Stimulated activated naive CD8-positive, alpha-beta T cell treated with anti-CD3 and anti-CD28 coated beads, Interleukin-15, Interleukin-2, amounts not matched to agents 100 ng/mL and 50 ng/mL, for 24 hours (primary cell): ENCODE results near the gene ZNF385D.

ENCODE experiments used
- H3K27ac Mint-ChIP-seq: one replicate; pipeline ENCODE4 v1.8.0; 2021; ENCODE audit warnings: mild to moderate bottlenecking, mixed read lengths
- H3K27me3 Mint-ChIP-seq: one replicate; pipeline ENCODE4 v1.8.0; 2021; ENCODE audit warnings: mixed read lengths
- H3K36me3 Mint-ChIP-seq: one replicate; pipeline ENCODE4 v1.8.0; 2021; ENCODE audit warnings: low read depth, mixed read lengths
- H3K4me1 Mint-ChIP-seq: one replicate; pipeline ENCODE4 v1.8.0; 2021; ENCODE audit warnings: low read depth, mixed read lengths
- H3K4me3 Mint-ChIP-seq: one replicate; pipeline ENCODE4 v1.8.0; 2021; ENCODE audit warnings: mild to moderate bottlenecking, mixed read lengths
- H3K9me3 Mint-ChIP-seq: one replicate; pipeline ENCODE4 v1.8.0; 2021; ENCODE audit warnings: mixed read lengths

Gene ZNF385D

DNA sequence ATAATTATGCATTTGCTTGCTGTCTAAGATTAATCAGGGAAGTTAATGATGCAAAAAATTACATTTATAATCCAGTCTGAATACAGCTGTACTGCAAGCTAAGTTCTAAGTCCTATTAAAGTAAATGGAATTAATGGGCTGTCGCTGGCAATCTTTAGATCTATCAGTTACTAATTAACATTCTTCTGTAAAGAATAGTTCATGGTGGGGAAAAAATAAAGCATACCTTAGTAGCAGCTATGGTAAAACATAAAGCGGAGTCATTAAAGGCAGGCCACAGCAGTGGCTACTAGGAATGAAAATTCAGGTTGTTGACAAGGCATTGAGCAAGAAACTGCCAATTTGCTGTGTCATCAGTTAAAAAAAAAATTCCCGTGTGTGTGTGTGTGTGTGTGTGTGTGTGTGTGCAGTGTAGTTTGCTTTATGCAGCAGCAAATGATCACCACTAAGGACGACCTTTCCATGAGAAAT lies 129.8 kb downstream of the ZNF385D start:
- Mint-ChIP-seq H3K27me3 (no peaks in the 10 kb centered on the region), H3K4me3 (no peak overlapping the region), H3K9me3 (no peaks in the 10 kb centered on the region), H3K36me3 (no peaks in the 10 kb centered on the region), H3K4me1 (no peaks in the 10 kb centered on the region), H3K27ac (no peak overlapping the region)

DNA sequence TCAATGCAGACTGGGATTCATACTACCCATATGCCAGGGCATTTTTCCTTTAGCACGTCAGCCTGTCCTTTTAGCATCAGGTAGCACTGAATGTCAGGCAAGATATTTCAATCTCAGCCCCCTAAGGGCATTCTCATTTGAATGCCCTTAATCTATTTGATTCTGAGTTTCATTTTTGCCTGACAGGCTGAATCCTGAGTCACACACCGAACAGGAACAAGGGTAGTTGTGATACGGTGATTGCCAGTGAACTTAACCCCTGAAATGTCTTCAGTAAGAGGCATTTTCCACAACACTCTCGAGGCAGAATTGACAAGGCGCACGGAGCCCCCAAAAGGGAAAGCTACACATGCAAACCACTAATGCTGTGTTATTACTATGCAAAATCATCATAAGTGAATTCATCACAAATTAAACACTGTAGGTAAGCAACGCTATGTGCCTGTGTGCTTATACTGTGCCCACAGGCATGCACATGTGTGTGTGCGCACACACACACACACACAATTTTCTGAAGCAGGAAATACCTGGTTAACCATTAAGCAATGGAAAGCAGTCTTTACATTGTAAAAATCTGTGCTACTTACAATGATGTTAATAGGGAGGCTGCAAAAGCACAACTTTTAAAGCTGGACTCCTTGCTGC lies 130.4 kb downstream of the ZNF385D start:
- Mint-ChIP-seq H3K4me1 (no peaks in the 10 kb centered on the region), H3K4me3 (no peak overlapping the region), H3K27ac (no peak overlapping the region), H3K36me3 (no peaks in the 10 kb centered on the region), H3K9me3 (no peaks in the 10 kb centered on the region), H3K27me3 (no peaks in the 10 kb centered on the region)

DNA sequence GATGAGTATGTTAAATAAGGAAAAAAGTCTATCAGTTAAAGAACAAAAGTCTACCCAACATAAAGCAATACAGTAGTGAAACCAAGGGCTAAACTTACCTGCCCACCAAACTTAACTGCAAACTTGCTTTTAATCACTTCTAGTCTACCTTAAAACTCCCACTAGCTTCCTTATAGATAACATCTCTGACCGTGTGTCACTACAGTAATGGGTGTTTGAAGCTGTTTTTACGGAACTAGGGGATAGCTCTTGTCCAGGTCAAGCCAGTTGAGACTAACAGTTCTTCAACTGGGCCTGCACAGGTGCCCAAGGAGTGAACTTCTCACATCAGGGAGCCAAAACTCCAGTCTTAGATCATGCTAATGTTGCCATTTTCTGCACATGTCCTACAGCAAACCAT lies 132.3 kb downstream of the ZNF385D start:
- Mint-ChIP-seq H3K4me1 (no peaks in the 10 kb centered on the region), H3K27me3 (no peaks in the 10 kb centered on the region), H3K36me3 (no peaks in the 10 kb centered on the region), H3K9me3 (no peaks in the 10 kb centered on the region), H3K4me3 (no peak overlapping the region), H3K27ac (no peak overlapping the region)

DNA sequence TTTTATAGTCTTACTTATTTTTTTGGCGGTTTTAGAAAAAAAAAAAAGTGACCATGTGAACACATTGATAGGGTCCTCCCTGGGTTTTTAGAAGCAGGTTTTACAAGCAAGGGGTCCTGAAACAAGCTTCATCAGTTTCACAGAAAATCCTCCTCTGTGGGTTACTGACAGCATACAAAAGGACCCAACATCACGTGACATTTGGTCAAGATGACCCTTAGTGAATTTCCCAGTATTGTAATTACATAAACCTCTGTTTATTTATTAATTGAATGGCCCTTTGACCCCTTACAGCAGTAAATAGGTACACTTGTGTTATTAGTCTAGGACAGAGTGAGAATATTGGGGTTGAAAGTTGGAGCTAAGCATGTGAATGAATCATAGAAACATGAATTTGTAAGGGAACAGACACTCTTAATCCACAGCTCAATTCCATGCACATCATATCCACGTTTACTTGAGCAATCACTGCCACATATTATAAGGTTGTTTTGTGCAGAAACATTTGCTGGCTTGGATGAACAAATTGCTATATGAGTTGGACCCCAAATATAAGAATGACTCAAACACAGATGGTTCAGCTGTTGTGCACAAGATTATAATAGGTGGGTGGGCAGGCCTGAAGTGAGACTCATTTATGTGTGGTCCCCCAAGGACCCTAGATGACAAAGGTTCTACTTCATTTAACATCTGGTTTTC lies 137.5 kb downstream of the ZNF385D start:
- H3K27ac Mint-ChIP-seq = no peak overlapping the region
- no peak overlapping the region for H3K4me3 Mint-ChIP-seq
- no peaks in the 10 kb centered on the region for H3K27me3 Mint-ChIP-seq
- H3K36me3 Mint-ChIP-seq = no peaks in the 10 kb centered on the region
- peaks cover 3% of the 10 kb centered on the region for H3K9me3 Mint-ChIP-seq
- no peaks in the 10 kb centered on the region for H3K4me1 Mint-ChIP-seq

DNA sequence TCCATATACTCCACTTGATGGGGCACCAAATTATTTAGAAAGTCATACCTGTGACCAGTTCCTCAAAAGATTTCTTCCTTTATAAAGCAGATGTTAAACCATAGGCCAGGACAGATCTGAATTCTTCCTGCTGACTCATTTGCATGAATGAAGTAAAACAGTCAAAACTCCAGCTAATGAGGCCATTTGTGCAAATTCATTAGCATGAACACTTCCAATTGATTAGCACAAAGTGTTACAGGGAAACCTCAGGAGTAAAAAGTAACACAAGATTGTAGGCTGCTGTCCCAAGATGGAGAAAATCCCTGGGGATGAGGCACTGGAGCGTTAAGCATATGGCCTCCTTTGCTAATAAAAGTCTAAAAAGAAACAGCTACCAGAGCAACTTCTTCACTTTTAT lies 149.8 kb downstream of the ZNF385D start:
- Mint-ChIP-seq H3K36me3 (no peaks in the 10 kb centered on the region), H3K4me3 (no peak overlapping the region), H3K27me3 (no peaks in the 10 kb centered on the region), H3K9me3 (peaks cover 10% of the 10 kb centered on the region), H3K27ac (no peak overlapping the region), H3K4me1 (no peaks in the 10 kb centered on the region)

DNA sequence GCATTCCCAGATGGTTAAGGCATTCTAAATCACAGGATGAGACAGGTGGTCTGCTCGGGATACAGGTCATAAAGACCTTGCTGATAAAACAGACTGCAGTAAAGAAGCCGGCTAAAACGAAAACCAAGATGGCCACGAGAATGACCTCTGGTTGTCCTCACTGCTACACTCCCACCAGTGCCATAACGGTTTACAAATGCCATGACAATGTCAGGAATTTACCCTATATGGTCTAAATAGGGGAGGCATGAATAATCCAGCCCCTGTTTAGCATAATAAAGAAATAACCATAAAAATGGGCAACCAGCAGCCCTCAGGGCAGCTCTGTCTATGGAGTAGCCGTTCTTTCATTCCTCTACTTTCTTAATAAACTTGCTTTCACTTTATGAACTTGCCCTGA lies 151.1 kb downstream of the ZNF385D start:
- no peaks in the 10 kb centered on the region for H3K4me1 Mint-ChIP-seq
- H3K27me3 Mint-ChIP-seq = no peaks in the 10 kb centered on the region
- no peaks in the 10 kb centered on the region for H3K36me3 Mint-ChIP-seq
- no peak overlapping the region for H3K4me3 Mint-ChIP-seq
- no peak overlapping the region for H3K27ac Mint-ChIP-seq
- H3K9me3 Mint-ChIP-seq = peaks cover 13% of the 10 kb centered on the region

DNA sequence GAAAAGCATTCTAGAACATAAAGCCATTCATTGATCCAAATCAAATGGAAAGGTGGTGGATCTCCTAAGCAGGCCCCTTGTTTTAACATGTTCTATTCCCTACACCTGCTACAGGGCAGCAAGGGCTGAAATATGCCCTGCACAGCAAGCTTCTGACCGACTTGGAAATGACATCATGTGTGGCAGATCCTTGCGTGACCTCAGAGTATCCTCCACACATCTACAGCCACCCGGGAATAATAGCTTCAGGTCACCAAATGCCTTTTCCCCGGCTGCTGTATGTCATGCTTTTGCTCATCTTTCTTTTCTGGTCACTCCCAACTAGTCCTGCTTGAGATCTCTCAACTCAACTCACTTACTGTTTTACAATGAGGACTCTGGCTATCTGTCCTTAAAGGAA lies 158.2 kb downstream of the ZNF385D start:
- Mint-ChIP-seq H3K36me3 (no peaks in the 10 kb centered on the region), H3K27ac (no peak overlapping the region), H3K27me3 (no peaks in the 10 kb centered on the region), H3K4me3 (no peak overlapping the region), H3K4me1 (no peaks in the 10 kb centered on the region), H3K9me3 (peaks cover 3% of the 10 kb centered on the region)

DNA sequence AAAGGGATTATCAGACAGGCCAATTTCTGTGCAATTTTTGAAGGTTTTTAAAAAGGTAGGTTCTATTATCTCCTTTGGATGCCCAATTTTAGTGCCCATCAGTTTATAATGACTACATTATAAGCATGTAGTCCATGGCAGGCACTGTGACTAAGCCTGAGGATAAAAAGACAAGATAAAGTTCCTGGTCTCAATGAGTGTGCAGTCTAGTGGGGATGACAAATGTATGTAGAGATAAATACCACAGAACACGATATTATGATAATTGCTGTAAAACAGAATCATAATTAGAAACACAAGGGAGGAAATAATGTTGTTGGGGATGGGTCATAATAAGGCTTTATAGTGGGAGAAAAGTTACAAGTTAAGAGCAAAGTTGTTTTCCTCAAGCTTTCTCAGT lies 163.1 kb downstream of the ZNF385D start:
- no peaks in the 10 kb centered on the region for H3K36me3 Mint-ChIP-seq
- no peaks in the 10 kb centered on the region for H3K4me1 Mint-ChIP-seq
- H3K4me3 Mint-ChIP-seq = no peak overlapping the region
- no peaks in the 10 kb centered on the region for H3K27me3 Mint-ChIP-seq
- no peaks in the 10 kb centered on the region for H3K9me3 Mint-ChIP-seq
- H3K27ac Mint-ChIP-seq = no peak overlapping the region

DNA sequence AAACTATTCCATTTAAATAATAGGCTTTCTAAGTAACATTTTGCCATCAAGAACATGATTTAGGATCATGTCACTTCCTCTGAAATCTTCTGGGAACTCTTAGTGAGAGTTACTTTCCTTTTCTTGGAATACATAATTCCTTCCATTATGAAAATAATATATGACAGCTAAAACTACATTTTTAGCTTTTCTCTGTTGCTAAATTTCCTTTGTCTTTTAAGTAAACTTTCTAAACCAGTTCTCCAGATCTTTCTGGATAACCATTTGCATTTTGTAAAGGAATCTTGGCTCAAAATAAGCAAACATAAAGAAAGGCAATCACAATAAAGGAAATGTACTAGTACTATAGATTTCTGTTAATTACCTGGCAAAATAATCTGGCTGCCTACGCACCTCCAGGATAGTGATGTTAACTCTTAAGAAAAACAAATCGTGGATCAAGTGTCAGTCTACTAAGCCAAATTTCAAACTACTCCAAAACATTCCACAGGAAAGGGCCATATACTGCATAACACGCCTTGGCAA lies 165.7 kb downstream of the ZNF385D start:
- Mint-ChIP-seq H3K36me3 (no peaks in the 10 kb centered on the region), H3K4me1 (no peaks in the 10 kb centered on the region), H3K27ac (no peak overlapping the region), H3K27me3 (no peaks in the 10 kb centered on the region), H3K9me3 (peaks cover 6% of the 10 kb centered on the region), H3K4me3 (no peak overlapping the region)

DNA sequence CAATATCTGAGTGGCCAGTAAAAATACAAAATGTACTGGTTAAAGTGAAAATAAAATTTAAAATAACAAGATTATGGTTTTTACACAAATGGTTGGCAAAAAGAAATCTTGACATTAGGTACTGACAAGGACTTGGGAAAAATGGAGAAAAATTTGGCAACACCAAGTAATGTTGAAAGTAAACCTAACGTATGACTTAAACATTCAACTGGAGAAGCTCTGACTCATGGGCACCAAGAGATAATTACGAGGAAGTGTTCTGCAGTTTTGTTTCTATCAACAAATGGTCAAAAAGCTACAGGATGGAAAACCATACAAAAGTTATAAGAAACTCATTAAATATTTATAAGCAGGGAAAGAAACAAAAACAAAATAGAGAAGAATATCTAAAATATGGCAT lies 177.7 kb downstream of the ZNF385D start:
- H3K4me3 Mint-ChIP-seq = no peak overlapping the region
- H3K9me3 Mint-ChIP-seq = peaks cover 15% of the 10 kb centered on the region
- H3K27ac Mint-ChIP-seq = no peak overlapping the region
- H3K27me3 Mint-ChIP-seq = no peaks in the 10 kb centered on the region
- H3K4me1 Mint-ChIP-seq = no peaks in the 10 kb centered on the region
- H3K36me3 Mint-ChIP-seq = no peaks in the 10 kb centered on the region

DNA sequence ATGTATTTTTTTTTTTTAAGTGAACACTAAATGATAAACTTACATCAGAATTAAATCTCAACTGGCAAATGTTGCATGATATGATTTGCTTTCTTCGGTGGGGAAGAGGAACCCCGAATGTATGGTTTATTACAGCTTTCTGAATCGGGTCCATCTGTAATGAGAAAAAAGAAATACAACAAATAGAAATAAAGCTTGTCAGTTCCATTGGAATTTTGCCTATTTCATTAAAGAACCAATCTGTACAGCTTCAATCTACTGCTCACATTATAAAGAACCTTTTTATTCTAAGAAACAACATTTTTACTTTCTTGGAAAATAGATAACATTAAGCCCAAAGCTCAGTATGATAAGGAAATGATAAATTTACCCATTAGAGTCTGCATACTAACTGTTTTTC lies 186.5 kb downstream of the ZNF385D start:
- Mint-ChIP-seq H3K27ac (no peak overlapping the region), H3K27me3 (no peaks in the 10 kb centered on the region), H3K36me3 (no peaks in the 10 kb centered on the region), H3K4me3 (no peak overlapping the region), H3K9me3 (no peaks in the 10 kb centered on the region), H3K4me1 (no peaks in the 10 kb centered on the region)

DNA sequence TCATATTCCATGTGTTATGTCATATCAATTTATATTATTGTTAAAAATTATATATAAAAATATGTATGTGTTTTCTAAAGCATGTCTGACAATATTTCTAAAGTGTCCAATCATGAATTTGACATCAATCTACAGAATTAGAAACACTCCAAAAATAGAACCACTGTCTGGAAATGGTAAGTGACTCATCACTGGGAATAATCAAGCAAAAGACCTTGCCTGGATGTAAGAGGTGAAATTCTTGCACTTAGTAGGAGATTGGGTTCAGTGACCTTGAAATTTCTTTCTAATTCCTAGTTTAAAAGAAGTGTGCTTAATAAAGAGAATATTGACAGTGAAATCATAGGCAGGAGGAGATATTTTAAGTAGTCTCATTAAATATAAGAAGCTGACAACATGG lies 188.8 kb downstream of the ZNF385D start:
- no peaks in the 10 kb centered on the region for H3K27me3 Mint-ChIP-seq
- no peaks in the 10 kb centered on the region for H3K4me1 Mint-ChIP-seq
- no peak overlapping the region for H3K4me3 Mint-ChIP-seq
- peaks cover 7% of the 10 kb centered on the region for H3K9me3 Mint-ChIP-seq
- no peak overlapping the region for H3K27ac Mint-ChIP-seq
- no peaks in the 10 kb centered on the region for H3K36me3 Mint-ChIP-seq

DNA sequence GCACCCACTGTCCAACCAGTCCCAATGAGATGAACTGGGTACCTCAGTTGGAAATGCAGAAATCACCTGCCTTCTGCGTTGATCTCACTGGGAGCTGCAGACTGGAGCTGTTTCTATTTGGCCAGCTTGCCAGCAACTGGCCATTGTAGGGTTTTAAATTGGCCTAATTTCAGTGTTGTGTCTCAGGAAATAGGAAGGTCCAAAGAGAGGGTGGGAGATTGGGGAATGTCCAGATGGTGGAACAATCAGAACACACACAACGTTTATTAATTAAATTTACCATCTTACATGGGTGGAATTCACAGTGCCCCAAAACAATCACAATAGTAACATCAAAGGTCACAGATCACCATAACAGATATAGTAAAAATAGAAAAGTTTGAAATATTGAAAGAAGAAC lies 189.5 kb downstream of the ZNF385D start:
- H3K27ac Mint-ChIP-seq = no peak overlapping the region
- H3K9me3 Mint-ChIP-seq = peaks cover 12% of the 10 kb centered on the region
- H3K4me1 Mint-ChIP-seq = no peaks in the 10 kb centered on the region
- no peak overlapping the region for H3K4me3 Mint-ChIP-seq
- no peaks in the 10 kb centered on the region for H3K27me3 Mint-ChIP-seq
- H3K36me3 Mint-ChIP-seq = no peaks in the 10 kb centered on the region

DNA sequence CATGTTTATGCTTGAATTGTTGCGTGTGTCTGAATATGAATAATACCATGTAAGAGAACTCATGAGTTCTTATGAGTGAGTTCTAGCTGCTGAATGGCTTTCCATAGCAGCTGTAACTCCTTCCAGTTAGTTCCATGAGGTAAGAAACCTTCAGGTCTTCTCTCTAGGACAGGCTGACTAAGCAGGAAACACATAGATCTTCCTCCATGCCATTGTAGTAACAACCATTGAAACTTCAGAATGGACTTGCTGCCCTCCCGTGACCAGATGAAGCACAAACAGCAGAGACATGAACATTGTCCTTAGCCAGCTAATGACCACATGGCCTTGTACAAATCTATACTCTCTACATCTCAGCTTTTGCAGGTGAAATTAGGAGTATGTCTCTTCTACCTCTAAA lies 200.0 kb downstream of the ZNF385D start:
- no peaks in the 10 kb centered on the region for H3K27me3 Mint-ChIP-seq

DNA sequence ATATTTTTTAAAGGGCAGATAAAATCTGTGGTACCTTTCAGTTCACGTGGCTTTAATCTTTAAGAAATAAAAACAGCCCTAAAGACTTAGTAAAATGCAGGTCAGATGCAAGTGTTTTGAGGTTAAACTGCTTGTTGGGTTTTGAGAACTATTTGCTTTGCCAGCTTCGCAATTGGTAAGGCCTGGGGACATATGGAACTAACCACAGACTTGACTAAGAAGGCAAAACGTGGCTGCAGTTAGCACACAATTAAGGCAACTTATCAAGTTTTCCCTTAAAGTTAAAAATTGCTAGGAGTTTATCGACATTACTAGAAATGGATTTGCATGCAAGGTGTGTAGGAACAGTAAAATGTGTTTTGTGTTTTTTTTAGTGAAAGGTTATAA lies 206.9 kb downstream of the ZNF385D start:
- Mint-ChIP-seq H3K36me3 (no peaks in the 10 kb centered on the region), H3K27ac (no peak overlapping the region), H3K9me3 (peaks cover 12% of the 10 kb centered on the region), H3K27me3 (no peaks in the 10 kb centered on the region), H3K4me3 (no peak overlapping the region), H3K4me1 (no peaks in the 10 kb centered on the region)

More for the DNA sequence above, 200.0 kb downstream of the ZNF385D start:
- Mint-ChIP-seq H3K9me3 (peaks cover 15% of the 10 kb centered on the region), H3K36me3 (no peaks in the 10 kb centered on the region), H3K4me3 (no peak overlapping the region), H3K4me1 (no peaks in the 10 kb centered on the region), H3K27ac (no peak overlapping the region)
